IMR-90 (cell line): ENCODE results near the gene HOXD9. TPM values are rescaled to one million over a fixed set of nuclear protein-coding genes. Genes with fewer than 3 reads are reported as not detected.

ENCODE experiments used
- ATAC-seq: fragments of 200-7000 bp; cut with Tn5 transposase; 2 replicates; pipeline ENCODE4 v1.9.1; 2020; ENCODE audit warnings: low read depth, mild to moderate bottlenecking, moderate library complexity
- BruUV-seq: library from RNA; stranded (reverse); fragments of 400-500 nt; replicated peaks from 2 replicates; lab custom pipeline; 2021; lab: Mats Ljungman, UMichigan
- CTCF ChIA-PET: fragments of 300-600 bp; formaldehyde crosslinking; extraction: SDS; loops from one replicate; lab custom pipeline; 2021; ENCODE audit warnings: antibody characterized with exemption; lab: Yijun Ruan, JAX
- POLR2A ChIA-PET: fragments of 300-600 bp; sonication (Branson Sonifier 250); formaldehyde crosslinking; loops from one replicate; lab custom pipeline; 2022; ENCODE audit warnings: antibody characterized with exemption; ENCODE audit not compliant: unreplicated experiment; lab: Charles Lee
- DNase-seq: peaks from one replicate; pipeline ENCODE4 v3.0.0; 2013
- H2AFZ ChIP-seq: replicated peaks from 2 replicates; pipeline ENCODE3; 2013; ENCODE audit warnings: low read length, mild to moderate bottlenecking; ENCODE audit not compliant: poor library complexity
- H2AK5ac ChIP-seq: 2 replicates; pipeline ENCODE4 v1.6.1; 2013; ENCODE audit warnings: low read depth, low read length, inconsistent platforms
- H2AK9ac ChIP-seq: replicated peaks from 2 replicates; pipeline ENCODE3; 2013; ENCODE audit warnings: mild to moderate bottlenecking, low read depth, low read length, moderate library complexity; ENCODE audit not compliant: poor library complexity
- H2BK120ac ChIP-seq: 2 replicates; pipeline ENCODE4 v1.6.1; 2013; ENCODE audit warnings: low read depth, low read length, inconsistent platforms
- H2BK15ac ChIP-seq: 3 replicates; pipeline ENCODE4 v1.6.1; 2013; ENCODE audit warnings: low read depth, low read length, inconsistent platforms
- H2BK20ac ChIP-seq: 2 replicates; pipeline ENCODE4 v1.6.1; 2013; ENCODE audit warnings: low read depth, mild to moderate bottlenecking, inconsistent platforms, low read length, moderate library complexity
- H2BK5ac ChIP-seq: 2 replicates; pipeline ENCODE4 v1.6.1; 2013; ENCODE audit warnings: mild to moderate bottlenecking, low read depth, low read length, inconsistent platforms; ENCODE audit not compliant: poor library complexity, severe bottlenecking
- H3K14ac ChIP-seq: replicated peaks from 2 replicates; pipeline ENCODE4 v1.6.1; 2013; ENCODE audit warnings: low read depth, low read length, inconsistent platforms
- H3K18ac ChIP-seq: 2 replicates; pipeline ENCODE4 v1.6.1; 2013; ENCODE audit warnings: low read depth, low read length, control low read depth
- H3K23ac ChIP-seq: 2 replicates; pipeline ENCODE4 v1.6.1; 2013; ENCODE audit warnings: low read depth, low read length, inconsistent platforms
- H3K27ac ChIP-seq: 2 replicates; pipeline ENCODE4 v1.5.1; 2013; ENCODE audit warnings: mild to moderate bottlenecking, control low read depth, low read length; ENCODE audit not compliant: insufficient read depth
- H3K27me3 ChIP-seq: 2 replicates; pipeline ENCODE4 v1.6.1; 2013; ENCODE audit warnings: low read length; ENCODE audit not compliant: control insufficient read depth, insufficient read depth
- H3K36me3 ChIP-seq: 2 replicates; pipeline ENCODE4 v1.6.1; 2013; ENCODE audit warnings: low read length, mixed read lengths; ENCODE audit not compliant: control insufficient read depth, insufficient read depth
- H3K4ac ChIP-seq: 2 replicates; pipeline ENCODE4 v1.6.1; 2013; ENCODE audit warnings: low read depth, low read length, inconsistent platforms
- H3K4me1 ChIP-seq: 2 replicates; pipeline ENCODE4 v1.6.1; 2013; ENCODE audit warnings: low read length, mixed read lengths; ENCODE audit not compliant: control insufficient read depth, insufficient read depth
- H3K4me2 ChIP-seq: 2 replicates; pipeline ENCODE4 v1.6.1; 2013; ENCODE audit warnings: low read depth, mild to moderate bottlenecking, control low read depth, low read length, moderate library complexity
- H3K4me3 ChIP-seq: 2 replicates; pipeline ENCODE4 v1.5.1; 2013; ENCODE audit warnings: low read depth, mild to moderate bottlenecking, control low read depth, low read length, moderate library complexity; ENCODE audit not compliant: insufficient read depth
- H3K56ac ChIP-seq: 2 replicates; pipeline ENCODE4 v1.6.1; 2013; ENCODE audit warnings: low read length, inconsistent platforms; ENCODE audit not compliant: insufficient read depth; ENCODE audit errors: extremely low read depth
- H3K79me1 ChIP-seq, 2 experiments: 2 replicates each; pipeline ENCODE4 v1.6.1; 2013; ENCODE audit warnings: low read length in 2 of 2, inconsistent platforms in 1 of 2, low read depth in 1 of 2
- H3K9ac ChIP-seq: 2 replicates; pipeline ENCODE4 v1.6.1; 2013; ENCODE audit warnings: low read depth, low read length, control low read depth
- H3K9me1 ChIP-seq: 2 replicates; pipeline ENCODE4 v1.6.1; 2013; ENCODE audit warnings: low read length, inconsistent platforms; ENCODE audit not compliant: insufficient read depth
- H3K9me3 ChIP-seq: 2 replicates; pipeline ENCODE4 v1.6.1; 2013; ENCODE audit warnings: low read length; ENCODE audit not compliant: control insufficient read depth, insufficient read depth
- H4K20me1 ChIP-seq: 2 replicates; pipeline ENCODE4 v1.6.1; 2013; ENCODE audit warnings: low read length, inconsistent platforms; ENCODE audit not compliant: insufficient read depth
- H4K5ac ChIP-seq: 2 replicates; pipeline ENCODE4 v1.6.1; 2013; ENCODE audit warnings: mild to moderate bottlenecking, low read depth, low read length, control low read depth
- H4K8ac ChIP-seq, 2 experiments: 2 replicates each; pipeline ENCODE4 v1.6.1; 2013; ENCODE audit warnings: low read depth in 2 of 2, low read length in 2 of 2, control low read depth in 1 of 2, inconsistent platforms in 1 of 2
- H4K91ac ChIP-seq: 2 replicates; pipeline ENCODE4 v1.6.1; 2013; ENCODE audit warnings: low read depth, low read length, inconsistent platforms; ENCODE audit not compliant: insufficient read depth
- BHLHE40 ChIP-seq: fragments of 150-350 bp; IDR thresholded peaks from 2 replicates; pipeline ENCODE4 v1.6.1; 2016; ENCODE audit warnings: mild to moderate bottlenecking, low read depth, low read length
- CEBPB ChIP-seq: IDR thresholded peaks from 2 replicates; pipeline ENCODE4 v1.6.1; 2012; ENCODE audit warnings: low read depth, low read length, improper control_type of control experiment
- CHD1 ChIP-seq: IDR thresholded peaks from 2 replicates; pipeline ENCODE4 v1.6.1; 2012; ENCODE audit warnings: low read depth, low read length, improper control_type of control experiment
- FOS ChIP-seq: fragments of 150-350 bp; IDR thresholded peaks from 2 replicates; pipeline ENCODE4 v1.6.1; 2016; ENCODE audit warnings: low read depth, low read length
- MAFK ChIP-seq: IDR thresholded peaks from 2 replicates; pipeline ENCODE4 v1.6.1; 2012; ENCODE audit warnings: low read depth, low read length, improper control_type of control experiment
- MAZ ChIP-seq: IDR thresholded peaks from 2 replicates; pipeline ENCODE4 v1.6.1; 2012; ENCODE audit warnings: low read depth, mild to moderate bottlenecking, low read length, improper control_type of control experiment, moderate library complexity, borderline replicate concordance
- MXI1 ChIP-seq: IDR thresholded peaks from 2 replicates; pipeline ENCODE4 v1.6.1; 2012; ENCODE audit warnings: low read depth, mild to moderate bottlenecking, low read length, moderate library complexity, borderline replicate concordance
- NFE2L2 ChIP-seq: fragments of 150-350 bp; IDR thresholded peaks from 2 replicates; pipeline ENCODE4 v1.6.1; 2016; ENCODE audit warnings: low read depth, mild to moderate bottlenecking, low read length
- POLR2A ChIP-seq: IDR thresholded peaks from 2 replicates; pipeline ENCODE4 v1.6.1; 2012; ENCODE audit warnings: mild to moderate bottlenecking, low read depth, low read length
- RAD21 ChIP-seq: IDR thresholded peaks from 2 replicates; pipeline ENCODE4 v1.6.1; 2012; ENCODE audit warnings: low read length, improper control_type of control experiment
- RCOR1 ChIP-seq: IDR thresholded peaks from 2 replicates; pipeline ENCODE4 v1.6.1; 2012; ENCODE audit warnings: mild to moderate bottlenecking, low read length, improper control_type of control experiment; ENCODE audit not compliant: insufficient replicate concordance
- RFX5 ChIP-seq: IDR thresholded peaks from 2 replicates; pipeline ENCODE4 v1.8.0; 2012; ENCODE audit warnings: low read depth, mild to moderate bottlenecking, low read length, moderate library complexity
- SMC3 ChIP-seq: fragments of 150-350 bp; IDR thresholded peaks from 2 replicates; pipeline ENCODE4 v1.6.1; 2016; ENCODE audit warnings: low read depth, mild to moderate bottlenecking, antibody characterized with exemption, low read length, moderate library complexity
- WGBS, 2 experiments: methylation state at CpG; one replicate each; pipeline versions ENCODE4 v1.1.5 to v1.1.7; 2013; ENCODE audit warnings: missing lambda C conversion rate in 2 of 2; ENCODE audit not compliant: insufficient read length in 1 of 2; ENCODE audit errors: extremely low coverage in 2 of 2; 5-methylcytosine and 5-hydroxymethylcytosine counted together
- dilution Hi-C: fragments of 300-500 bp; cut with HindIII; formaldehyde crosslinking; loops from one replicate; pipeline ENCODE4 v1.14.3; 2018; ENCODE audit warnings: low sequenced_read_pairs; ENCODE audit not compliant: unreplicated experiment
- in situ Hi-C: fragments of 300-500 bp; cut with MboI; formaldehyde crosslinking; loops from 3 replicates; pipeline ENCODE4 v1.14.3; 2019; ENCODE audit warnings: low sequenced_read_pairs, inconsistent platforms, mixed read lengths
- intact Hi-C: fragments of 100-400 bp; cut with micrococcal nuclease; formaldehyde crosslinking; loops from 2 replicates; pipeline ENCODE4 v1.10.0; 2022
- polyA plus RNA-seq, 3 experiments: library from polyadenylated mRNA; depleted of rRNA; stranded (reverse); fragments of >200 nt; gene quantifications; 2 replicates each; pipeline ENCODE4 v1.2.3, GENCODE V29; 2012; ENCODE audit warnings: low replicate concordance in 1 of 3
- total RNA-seq: library from RNA; depleted of rRNA; stranded (reverse); fragments of >200 nt; gene quantifications from 2 replicates; pipeline ENCODE4 v1.2.3, GENCODE V29; 2012
- TF ChIP-seq, protein P1 (sequence below): fragments of 150-350 bp; IDR thresholded peaks from 2 replicates; pipeline ENCODE4 v1.6.1; 2016; ENCODE audit warnings: low read depth, mild to moderate bottlenecking, low read length, moderate library complexity, borderline replicate concordance
- TF ChIP-seq, protein P2 (sequence below): fragments of 150-350 bp; IDR thresholded peaks from 2 replicates; pipeline ENCODE4 v1.6.1; 2017; ENCODE audit warnings: mild to moderate bottlenecking, antibody characterized with exemption, low read length, low read depth
- TF ChIP-seq, protein P3 (sequence below): conservative IDR thresholded peaks from 2 replicates; pipeline ENCODE4 v1.5.1; 2012; ENCODE audit warnings: mild to moderate bottlenecking, low read depth, low read length, improper control_type of control experiment

The HOXD9 gene
- total and polyA plus RNA-seq, 2 of the 4 experiments (the other 2 are of a cell fraction), result not detected

DNA sequence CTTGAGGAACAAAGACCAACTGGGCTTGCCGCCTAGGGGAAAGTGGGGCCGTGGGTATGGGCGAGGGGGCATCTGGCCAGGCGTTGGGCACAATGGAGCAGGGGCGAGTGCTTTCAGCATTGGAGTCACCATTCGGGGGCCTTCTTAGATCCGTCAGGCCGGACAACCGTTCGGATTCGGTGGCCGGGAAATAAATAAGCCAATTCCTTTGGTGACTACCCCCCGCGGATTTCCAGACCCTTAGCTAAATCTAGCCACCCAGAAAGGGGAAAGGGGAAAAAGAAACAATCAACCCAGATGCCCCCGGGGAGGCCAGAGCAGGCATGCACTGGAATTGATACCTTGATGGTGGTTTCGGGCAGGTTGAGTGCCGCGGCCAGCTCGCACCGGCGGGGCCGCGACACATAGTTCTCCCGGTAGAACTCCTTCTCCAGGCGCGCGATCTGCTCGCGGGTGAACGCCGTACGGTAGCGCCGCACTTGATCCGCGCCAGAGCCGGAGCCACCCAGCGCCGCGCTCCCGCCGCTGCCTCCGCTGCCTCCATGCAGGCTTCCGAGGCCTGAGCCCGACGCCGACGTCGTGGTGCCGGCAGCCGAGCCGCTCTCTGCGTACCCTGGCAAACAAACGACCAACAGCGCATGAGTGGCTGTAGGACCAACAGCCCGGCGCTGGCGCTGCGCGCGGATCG, 40.5 kb upstream of the HOXD9 start:
- H3K56ac ChIP-seq, result no peak overlapping the region
- no peak overlapping the region for H3K14ac ChIP-seq
- H2AK5ac ChIP-seq, result no peak overlapping the region
- in situ Hi-C loops, result loop anchor here (25.0 kb wide), 2 partner anchors 1045 to 1345 kb away; no protein-coding TSS in a partner anchor
- H3K4me2 ChIP-seq, result no peak overlapping the region
- H3K23ac ChIP-seq, result no peak overlapping the region
- H3K9me1 ChIP-seq, result no peaks in the 10 kb centered on the region
- ChIA-PET POLR2A (no interaction called here), CTCF (no interaction called here)
- intact Hi-C loops, result no loop called here
- peaks cover 1% of the 10 kb centered on the region for H3K4me1 ChIP-seq
- H4K5ac ChIP-seq, result no peak overlapping the region
- no peak overlapping the region for H3K9ac ChIP-seq
- peaks cover 83% of the 10 kb centered on the region for H3K27me3 ChIP-seq
- H4K20me1 ChIP-seq, result peaks cover 3% of the 10 kb centered on the region; the same call in 1 of the 2 replicates
- H3K18ac ChIP-seq, result no peak overlapping the region
- H4K8ac ChIP-seq, result no peak overlapping the region
- H3K4me3 ChIP-seq, result no peak overlapping the region
- ATAC-seq (no peak), DNase-seq (no peak)
- no peak overlapping the region for H3K27ac ChIP-seq
- H2AFZ ChIP-seq, result no peak overlapping the region
- no peaks in the 10 kb centered on the region for H3K79me1 ChIP-seq
- H2BK120ac ChIP-seq, result no peak overlapping the region
- no peak overlapping the region for H4K91ac ChIP-seq
- no peak overlapping the region for H2BK20ac ChIP-seq
- TF ChIP-seq, protein P1, sequence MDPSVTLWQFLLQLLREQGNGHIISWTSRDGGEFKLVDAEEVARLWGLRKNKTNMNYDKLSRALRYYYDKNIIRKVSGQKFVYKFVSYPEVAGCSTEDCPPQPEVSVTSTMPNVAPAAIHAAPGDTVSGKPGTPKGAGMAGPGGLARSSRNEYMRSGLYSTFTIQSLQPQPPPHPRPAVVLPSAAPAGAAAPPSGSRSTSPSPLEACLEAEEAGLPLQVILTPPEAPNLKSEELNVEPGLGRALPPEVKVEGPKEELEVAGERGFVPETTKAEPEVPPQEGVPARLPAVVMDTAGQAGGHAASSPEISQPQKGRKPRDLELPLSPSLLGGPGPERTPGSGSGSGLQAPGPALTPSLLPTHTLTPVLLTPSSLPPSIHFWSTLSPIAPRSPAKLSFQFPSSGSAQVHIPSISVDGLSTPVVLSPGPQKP, result no peak
- TF ChIP-seq CEBPB (no peak), RFX5 (no peak), FOS (no peak), MAFK (no peak), SMC3 (no peak), BHLHE40 (no peak), RAD21 (no peak), POLR2A (no peak), RCOR1 (no peak), MXI1 (no peak), MAZ (no peak), NFE2L2 (no peak), CHD1 (no peak)
- TF ChIP-seq, protein P2, sequence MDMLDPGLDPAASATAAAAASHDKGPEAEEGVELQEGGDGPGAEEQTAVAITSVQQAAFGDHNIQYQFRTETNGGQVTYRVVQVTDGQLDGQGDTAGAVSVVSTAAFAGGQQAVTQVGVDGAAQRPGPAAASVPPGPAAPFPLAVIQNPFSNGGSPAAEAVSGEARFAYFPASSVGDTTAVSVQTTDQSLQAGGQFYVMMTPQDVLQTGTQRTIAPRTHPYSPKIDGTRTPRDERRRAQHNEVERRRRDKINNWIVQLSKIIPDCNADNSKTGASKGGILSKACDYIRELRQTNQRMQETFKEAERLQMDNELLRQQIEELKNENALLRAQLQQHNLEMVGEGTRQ, result no peak
- TF ChIP-seq, protein P3, sequence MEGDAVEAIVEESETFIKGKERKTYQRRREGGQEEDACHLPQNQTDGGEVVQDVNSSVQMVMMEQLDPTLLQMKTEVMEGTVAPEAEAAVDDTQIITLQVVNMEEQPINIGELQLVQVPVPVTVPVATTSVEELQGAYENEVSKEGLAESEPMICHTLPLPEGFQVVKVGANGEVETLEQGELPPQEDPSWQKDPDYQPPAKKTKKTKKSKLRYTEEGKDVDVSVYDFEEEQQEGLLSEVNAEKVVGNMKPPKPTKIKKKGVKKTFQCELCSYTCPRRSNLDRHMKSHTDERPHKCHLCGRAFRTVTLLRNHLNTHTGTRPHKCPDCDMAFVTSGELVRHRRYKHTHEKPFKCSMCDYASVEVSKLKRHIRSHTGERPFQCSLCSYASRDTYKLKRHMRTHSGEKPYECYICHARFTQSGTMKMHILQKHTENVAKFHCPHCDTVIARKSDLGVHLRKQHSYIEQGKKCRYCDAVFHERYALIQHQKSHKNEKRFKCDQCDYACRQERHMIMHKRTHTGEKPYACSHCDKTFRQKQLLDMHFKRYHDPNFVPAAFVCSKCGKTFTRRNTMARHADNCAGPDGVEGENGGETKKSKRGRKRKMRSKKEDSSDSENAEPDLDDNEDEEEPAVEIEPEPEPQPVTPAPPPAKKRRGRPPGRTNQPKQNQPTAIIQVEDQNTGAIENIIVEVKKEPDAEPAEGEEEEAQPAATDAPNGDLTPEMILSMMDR, result no peak
- H3K36me3 ChIP-seq, result no peaks in the 10 kb centered on the region
- H2BK5ac ChIP-seq, result no peak overlapping the region
- H3K9me3 ChIP-seq, result peaks cover 28% of the 10 kb centered on the region
- dilution Hi-C loops, result no loop called here
- 1% methylated on average over 15 of the region's 62 CpGs; no CpG with 5 or more reads in 1 of the 2 experiments for WGBS, 2 experiments
- H2AK9ac ChIP-seq, result no peak overlapping the region
- H3K4ac ChIP-seq, result no peak overlapping the region
- no peak overlapping the region for H2BK15ac ChIP-seq
- BruUV-seq, result no TSS peak
